Ascending aorta (tissue), 2 donors: ENCODE results near the gene RSRP1. TPM values are rescaled to one million over a fixed set of nuclear protein-coding genes. Genes with fewer than 3 reads are reported as not detected.

ENCODE experiments used
- DNase-seq, 2 donors: peaks; one replicate each; pipeline ENCODE4 v3.0.0-alpha.2; 2019; ENCODE audit warnings: low spot score in 2 of 2
- H3K27ac ChIP-seq, 2 donors: fragments of 200-600 bp; sonication (generic); one replicate each; pipeline ENCODE4 v1.5.1; 2016 to 2017; ENCODE audit warnings: mild to moderate bottlenecking in 1 of 2
- H3K27me3 ChIP-seq: fragments of 200-600 bp; sonication (generic); one replicate; pipeline ENCODE4 v1.5.1; 2017
- H3K36me3 ChIP-seq, 2 donors: fragments of 200-600 bp; sonication (generic); one replicate each; pipeline ENCODE4 v1.5.1; 2016
- H3K4me1 ChIP-seq, 2 donors: fragments of 200-600 bp; sonication (generic); one replicate each; pipeline ENCODE4 v1.5.1; 2016 to 2017; ENCODE audit warnings: mild to moderate bottlenecking in 1 of 2
- H3K4me3 ChIP-seq, 2 donors: fragments of 200-600 bp; sonication (generic); one replicate each; pipeline ENCODE4 v1.5.1; 2016 to 2017; ENCODE audit warnings: mild to moderate bottlenecking in 1 of 2
- H3K9me3 ChIP-seq, 2 donors: fragments of 200-600 bp; sonication (generic); one replicate each; pipeline ENCODE4 v1.5.1; 2016
- CTCF ChIP-seq, 3 experiments: fragments of 200-600 bp in 2 of 3; fragments of 450-650 bp in 1 of 3; sonication (generic) in 2 of 3; IDR thresholded peaks; one replicate each; pipeline ENCODE4 v1.5.1; 2016 to 2019; ENCODE audit warnings: antibody characterized with exemption in 3 of 3, mild to moderate bottlenecking in 1 of 3, moderate library complexity in 1 of 3
- intact Hi-C: fragments of 100-400 bp; cut with DNase I; formaldehyde crosslinking; loops from one replicate; pipeline ENCODE4 v1.15.1; 2023
- total RNA-seq: library from RNA; depleted of rRNA; stranded (reverse); fragments of >200 nt; gene quantifications from one replicate; pipeline ENCODE4 v1.1.0, GENCODE V29; 2016

The RSRP1 gene
- total RNA-seq, 1 donor from 2014 or later: 126 TPM

- H3K27me3 ChIP-seq: no peaks in the 10 kb centered on the region
- no peaks in the 10 kb centered on the region for H3K36me3 ChIP-seq
- no peak overlapping the region for H3K27ac ChIP-seq
- no peaks in the 10 kb centered on the region for H3K4me1 ChIP-seq
- intact Hi-C loops: loop anchor here (5.0 kb wide), 1 partner anchor 358 kb away; no protein-coding TSS in a partner anchor
- H3K4me3 ChIP-seq: no peak overlapping the region
- no peak for DNase-seq
- TF ChIP-seq CTCF (IDR thresholded peaks at IDR 0.05): no peak
- no peaks in the 10 kb centered on the region for H3K9me3 ChIP-seq
Observed at GRCh38 chr1:25205786-25206185, 41.5 kb downstream of the RSRP1 start.

GRCh38 chr1:25204797-25205480, 42.3 kb downstream of the RSRP1 start:
- Histone ChIP-seq H3K36me3 (no peaks in the 10 kb centered on the region), H3K27ac (no peak overlapping the region), H3K4me3 (no peak overlapping the region), H3K9me3 (no peaks in the 10 kb centered on the region), H3K4me1 (no peaks in the 10 kb centered on the region), H3K27me3 (no peaks in the 10 kb centered on the region)
- no peak for DNase-seq
- intact Hi-C loops: loop anchor here (5.0 kb wide), 1 partner anchor 358 kb away; no protein-coding TSS in a partner anchor
- peak; percentile 59 to 74 (median 74) for TF ChIP-seq CTCF (IDR thresholded peaks at IDR 0.05)

GRCh38 chr1:25201006-25201405, 46.2 kb downstream of the RSRP1 start:
- no peak overlapping the region for H3K4me3 ChIP-seq
- no peaks in the 10 kb centered on the region for H3K9me3 ChIP-seq
- H3K36me3 ChIP-seq: no peaks in the 10 kb centered on the region
- DNase-seq: no peak
- no peaks in the 10 kb centered on the region for H3K27me3 ChIP-seq
- intact Hi-C loops: no loop called here
- H3K27ac ChIP-seq: no peak overlapping the region
- peaks cover 5% of the 10 kb centered on the region in 2 donors for H3K4me1 ChIP-seq
- TF ChIP-seq CTCF (IDR thresholded peaks at IDR 0.05): no peak

GRCh38 chr1:25199819-25200620, 47.2 kb downstream of the RSRP1 start:
- DNase-seq: no peak
- Histone ChIP-seq H3K27me3 (no peaks in the 10 kb centered on the region), H3K4me1 (peaks cover 5% of the 10 kb centered on the region in 2 donors), H3K9me3 (no peaks in the 10 kb centered on the region), H3K27ac (no peak overlapping the region), H3K4me3 (no peak overlapping the region), H3K36me3 (no peaks in the 10 kb centered on the region)
- no peak for TF ChIP-seq CTCF (IDR thresholded peaks at IDR 0.05)
- intact Hi-C loops: loop anchor here (10.0 kb wide), 1 partner anchor 275 kb away; no protein-coding TSS in a partner anchor

- Histone ChIP-seq H3K27ac (peak overlapping the region; percentile 65 to 66), H3K27me3 (no peaks in the 10 kb centered on the region), H3K4me1 (peaks cover 5% of the 10 kb centered on the region in 2 donors), H3K36me3 (no peaks in the 10 kb centered on the region), H3K4me3 (peak overlapping the region in 1 of 2 donors; percentile 57), H3K9me3 (no peaks in the 10 kb centered on the region)
- peak in 1 of 2 donors; percentile 72 for DNase-seq
- TF ChIP-seq CTCF (IDR thresholded peaks at IDR 0.05): peak in 2 of 3 experiments; percentile 20 to 33
- intact Hi-C loops: loop anchor here (10.0 kb wide), 1 partner anchor 274 kb away; no protein-coding TSS in a partner anchor
Observed at GRCh38 chr1:25198663-25199252, 48.5 kb downstream of the RSRP1 start.
